Stimulated activated CD4-positive, alpha-beta T cell treated with anti-CD3 and anti-CD28 coated beads, Interleukin-4, amount 100 ng/mL, for 1 hour (primary cell): ENCODE measurements around the gene SLC1A3.
"Not testable (repeated sequence)": the region's sequence is repeated elsewhere in the genome, so short reads cannot be mapped to it uniquely, and the experiment has no call there.

Experiments used
- DNase-seq: peaks from one replicate; pipeline ENCODE4 v3.0.0-alpha.2; 2020

SLC1A3 gene

DNA sequence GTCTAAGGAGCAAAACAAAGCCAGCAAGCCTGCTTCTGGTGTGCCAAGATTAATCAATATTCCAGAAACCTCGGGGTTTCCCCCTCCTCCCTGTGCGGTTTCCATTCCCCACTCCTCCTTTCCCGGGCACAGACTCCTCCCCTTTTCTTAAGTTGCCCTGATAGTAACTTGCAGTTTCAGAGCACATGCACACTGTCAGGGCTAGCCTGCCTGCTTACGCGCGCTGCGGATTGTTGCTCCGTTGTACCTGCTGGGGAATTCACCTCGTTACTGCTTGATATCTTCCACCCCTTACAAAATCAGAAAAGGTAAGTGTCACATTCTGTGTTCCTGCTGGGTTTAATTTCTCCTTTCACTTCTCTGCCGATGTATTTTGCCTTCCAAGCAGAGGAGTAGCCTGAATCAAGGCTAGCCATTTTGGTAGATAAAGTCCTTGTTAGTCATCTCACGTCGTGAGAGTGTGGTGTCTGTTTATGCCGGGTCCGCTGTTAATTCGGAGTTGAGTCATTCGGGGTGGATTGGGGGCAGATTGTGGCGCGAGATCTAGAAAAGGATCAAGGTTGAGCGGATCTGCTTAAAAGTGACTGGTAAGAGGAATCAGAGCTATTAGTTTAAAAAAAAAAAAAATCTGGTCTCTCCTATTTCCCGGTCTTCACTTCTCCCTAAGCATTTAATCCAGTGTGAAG lies at the start of gene SLC1A3:
TSS of gene SLC1A3 (plus strand) at position 179 of the 686 bp plus-strand sequence. CDS start 1,818 bp downstream, outside the sequence.
- DNase-seq, result peak; percentile 16

DNA sequence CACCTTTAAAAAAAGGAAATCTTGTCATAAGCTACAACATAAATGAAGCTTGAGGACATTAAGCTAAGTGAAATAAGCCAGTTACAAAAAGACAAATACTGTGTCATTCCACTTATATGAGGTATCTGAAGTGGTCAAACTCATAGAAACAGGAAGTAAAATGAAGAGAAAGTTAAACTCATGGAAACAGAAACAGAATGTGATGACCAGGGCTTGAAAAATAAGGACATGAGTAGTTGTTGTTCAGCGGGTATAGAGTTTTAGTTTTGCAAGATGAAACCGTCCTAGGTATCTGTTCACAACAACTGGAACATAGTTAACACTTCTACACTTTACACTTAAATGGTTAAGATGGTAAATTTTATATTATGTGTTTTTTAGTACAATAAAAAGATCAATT lies 47.8 kb upstream of the SLC1A3 start:
- DNase-seq, result no peak

DNA sequence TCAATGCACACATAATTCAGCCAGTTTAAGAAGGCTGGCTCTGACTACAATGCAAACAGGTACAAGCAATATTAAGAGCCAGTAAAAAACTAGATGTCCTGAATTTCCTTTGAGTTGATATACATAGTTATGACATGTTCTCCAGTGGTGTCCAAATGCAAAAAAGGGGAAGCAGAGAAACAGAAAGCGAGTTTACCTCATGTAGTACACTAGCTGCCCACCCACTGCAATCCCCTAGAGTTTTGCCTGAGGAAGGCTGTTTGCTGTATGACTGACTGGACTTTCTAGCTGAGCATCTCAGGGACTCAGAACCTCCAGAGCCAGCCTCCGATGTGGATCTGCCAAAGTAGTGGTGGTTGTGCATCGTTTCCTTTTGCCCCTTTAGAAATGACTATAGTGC lies 44.8 kb upstream of the SLC1A3 start:
- DNase-seq, result no peak

DNA sequence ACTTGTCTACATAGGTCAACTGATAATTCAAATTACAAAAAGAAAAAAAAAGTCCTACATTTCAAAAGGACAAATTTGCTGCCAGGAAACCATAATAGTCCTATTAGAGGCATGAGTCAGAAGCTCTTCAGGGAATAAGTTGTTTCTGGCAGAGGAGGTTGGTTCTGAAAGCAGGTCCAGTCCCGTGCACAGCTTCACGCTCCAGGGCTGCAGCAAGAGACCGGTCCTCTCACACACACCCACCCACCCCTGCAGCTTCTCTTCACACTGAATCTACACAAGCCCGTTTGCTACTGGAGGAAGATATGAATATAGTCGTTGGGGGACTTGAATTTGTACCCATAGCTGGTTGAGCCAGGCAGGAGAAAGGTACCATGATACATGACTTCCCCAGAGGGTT lies 36.9 kb upstream of the SLC1A3 start:
- DNase-seq, result no peak

DNA sequence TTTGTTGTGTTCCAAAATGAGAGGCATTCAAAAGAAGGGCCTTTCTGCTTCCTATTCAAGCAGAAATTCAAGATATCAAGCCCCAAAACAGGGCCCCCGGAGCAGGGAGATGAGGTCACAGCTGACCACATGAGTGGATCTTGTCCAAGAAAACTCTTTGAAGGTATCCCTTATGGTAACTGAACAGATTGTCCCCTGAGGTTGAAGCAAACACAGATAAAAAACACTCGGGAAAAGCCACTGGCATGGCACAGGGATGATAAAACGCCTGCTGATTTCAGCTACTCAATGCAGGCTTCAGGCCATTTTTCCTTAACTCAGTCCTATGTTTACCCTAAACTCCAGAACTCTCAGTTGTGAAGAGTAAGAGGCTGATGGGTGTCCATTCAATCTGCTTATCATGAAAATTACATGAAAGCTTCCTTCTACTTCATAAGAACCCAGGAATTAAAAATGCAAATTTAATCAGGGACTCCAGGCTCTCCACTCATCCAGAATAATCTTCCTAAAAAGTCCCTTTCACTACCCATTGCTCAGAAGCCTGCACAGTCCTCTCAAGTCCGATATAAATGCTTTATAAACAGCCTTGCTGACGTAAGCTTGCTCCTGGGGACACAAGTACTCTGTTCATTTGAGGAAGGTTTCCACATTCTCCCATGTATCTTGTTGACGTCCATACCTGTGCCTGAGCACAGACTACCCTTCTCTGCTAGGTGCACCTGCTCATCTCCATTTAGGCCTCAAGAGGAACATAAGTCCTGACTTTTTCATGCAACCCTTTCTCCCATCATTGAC lies 35.9 kb upstream of the SLC1A3 start:
- no peak for DNase-seq

DNA sequence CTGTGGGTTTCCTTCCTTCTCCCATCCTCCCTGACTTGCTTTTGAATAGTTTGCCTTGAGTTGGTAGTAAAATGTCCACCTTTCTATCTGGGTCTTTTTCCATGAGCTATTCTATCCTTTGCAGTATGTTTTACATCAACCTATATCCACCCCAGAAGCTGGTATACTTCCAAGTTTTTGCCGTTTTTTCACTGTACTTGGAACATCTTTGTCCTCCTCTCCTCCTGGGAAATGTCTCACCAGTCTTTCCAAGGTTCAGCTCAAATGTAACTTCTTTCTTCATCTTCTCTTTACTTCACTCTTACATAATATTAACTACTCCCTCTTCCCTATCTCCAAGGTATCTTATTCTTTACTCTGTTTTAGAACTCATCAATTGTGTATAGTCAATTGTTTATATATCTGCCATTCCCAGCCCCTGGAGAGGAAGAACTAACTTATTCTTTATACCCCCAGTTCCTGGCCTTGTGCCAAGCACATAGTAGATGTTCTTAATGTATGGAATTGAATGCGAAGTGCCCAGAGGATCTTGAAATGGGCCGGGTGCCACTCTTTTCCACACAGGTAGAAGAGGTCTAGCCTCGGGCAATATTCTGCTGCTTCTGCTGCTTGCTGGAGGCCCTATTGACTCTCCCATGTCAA lies 34.9 kb upstream of the SLC1A3 start:
- no peak for DNase-seq

DNA sequence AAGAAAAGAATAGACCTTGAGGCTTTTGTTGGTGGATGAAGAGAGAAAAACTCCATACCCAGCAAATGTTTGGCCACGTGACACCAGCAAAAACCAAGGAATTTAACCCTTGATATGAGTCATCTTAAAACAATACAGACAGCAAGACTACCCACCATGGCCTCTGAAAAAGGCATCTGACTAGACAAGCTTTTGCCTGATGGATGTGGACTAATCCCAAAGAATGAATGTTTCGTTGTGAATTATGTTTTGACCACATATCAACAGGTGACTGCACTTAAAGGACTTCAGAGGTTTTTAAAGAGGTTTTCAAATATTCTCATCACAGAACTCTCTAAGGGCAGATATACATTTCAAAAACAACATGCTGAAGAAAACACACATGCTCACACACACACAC lies 33.0 kb upstream of the SLC1A3 start:
- no peak for DNase-seq

DNA sequence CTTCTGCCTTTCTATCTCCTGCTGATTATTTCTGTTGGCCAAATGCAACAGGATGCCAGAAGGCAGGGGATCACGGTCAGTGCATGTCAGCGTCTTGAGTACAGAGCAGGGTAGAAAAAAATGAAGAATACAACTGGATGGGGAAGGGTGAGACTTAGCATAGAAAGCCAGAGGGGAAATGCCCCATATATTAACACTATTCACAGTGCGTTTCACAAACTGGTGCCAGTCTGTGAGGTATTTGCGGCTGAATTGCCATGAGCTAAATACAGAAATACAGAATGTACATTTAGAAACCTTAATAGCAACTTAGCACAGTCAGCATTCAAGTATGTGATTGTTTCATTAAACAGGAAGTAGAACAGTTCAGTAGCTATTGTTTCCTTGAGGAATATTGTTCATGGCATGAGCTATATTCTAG lies 31.0 kb upstream of the SLC1A3 start:
- DNase-seq, result no peak

DNA sequence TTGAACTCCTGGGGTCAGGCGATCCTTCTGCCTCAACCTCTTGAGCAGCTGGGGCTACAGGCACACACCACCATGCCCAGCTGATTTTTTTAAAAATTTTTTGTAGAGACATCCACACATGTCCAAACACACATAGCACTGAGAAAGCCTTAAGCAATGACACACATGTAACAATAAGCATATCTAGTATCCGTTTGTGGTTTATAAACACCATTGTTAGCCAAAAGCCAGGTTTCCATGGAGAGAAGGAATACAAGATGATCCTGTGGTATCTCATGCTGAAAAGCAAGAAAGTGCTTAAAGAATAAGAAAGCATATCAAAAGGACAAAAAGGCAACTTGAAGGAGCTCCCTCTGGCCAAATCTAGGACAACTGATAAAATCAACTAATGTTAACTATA lies 29.7 kb upstream of the SLC1A3 start:
- DNase-seq, result no peak

DNA sequence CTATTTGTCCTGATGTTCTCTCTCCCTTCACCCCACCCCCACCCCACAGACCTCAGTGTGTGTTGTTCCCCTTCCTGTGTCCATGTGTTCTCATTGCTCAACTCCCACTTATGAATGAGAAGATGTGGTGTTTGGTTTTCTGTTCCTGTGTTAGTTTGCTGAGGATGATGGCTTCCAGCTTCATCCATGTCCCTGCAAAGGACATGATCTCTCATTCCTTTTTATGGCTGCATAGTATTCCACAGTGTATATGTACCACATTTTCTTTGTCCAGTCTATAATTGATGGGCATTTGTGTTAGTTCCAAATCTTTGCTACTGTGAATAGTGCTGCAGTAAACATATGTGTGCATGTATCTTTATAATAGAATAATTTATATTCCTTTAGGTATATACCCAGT lies 26.5 kb upstream of the SLC1A3 start:
- DNase-seq, result not testable (repeated sequence)

DNA sequence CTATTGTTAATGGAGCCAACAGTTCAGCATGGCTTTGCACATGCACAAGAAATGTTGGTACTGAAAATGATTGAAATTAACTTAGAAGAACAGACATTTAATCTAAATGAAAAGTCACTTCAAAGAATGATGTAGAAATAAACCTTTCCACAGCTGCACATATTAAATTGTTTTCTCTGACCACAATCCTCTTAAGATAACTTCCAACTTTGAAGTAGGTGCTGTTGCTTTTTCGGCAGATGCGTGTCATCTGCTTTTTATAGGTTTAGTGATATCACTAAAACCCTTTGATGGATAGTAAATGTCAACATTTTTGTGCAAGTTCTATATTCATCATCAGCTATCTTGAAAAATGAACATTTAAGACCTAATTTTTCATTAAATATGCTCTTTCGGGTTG lies 25.3 kb upstream of the SLC1A3 start:
- no peak for DNase-seq

DNA sequence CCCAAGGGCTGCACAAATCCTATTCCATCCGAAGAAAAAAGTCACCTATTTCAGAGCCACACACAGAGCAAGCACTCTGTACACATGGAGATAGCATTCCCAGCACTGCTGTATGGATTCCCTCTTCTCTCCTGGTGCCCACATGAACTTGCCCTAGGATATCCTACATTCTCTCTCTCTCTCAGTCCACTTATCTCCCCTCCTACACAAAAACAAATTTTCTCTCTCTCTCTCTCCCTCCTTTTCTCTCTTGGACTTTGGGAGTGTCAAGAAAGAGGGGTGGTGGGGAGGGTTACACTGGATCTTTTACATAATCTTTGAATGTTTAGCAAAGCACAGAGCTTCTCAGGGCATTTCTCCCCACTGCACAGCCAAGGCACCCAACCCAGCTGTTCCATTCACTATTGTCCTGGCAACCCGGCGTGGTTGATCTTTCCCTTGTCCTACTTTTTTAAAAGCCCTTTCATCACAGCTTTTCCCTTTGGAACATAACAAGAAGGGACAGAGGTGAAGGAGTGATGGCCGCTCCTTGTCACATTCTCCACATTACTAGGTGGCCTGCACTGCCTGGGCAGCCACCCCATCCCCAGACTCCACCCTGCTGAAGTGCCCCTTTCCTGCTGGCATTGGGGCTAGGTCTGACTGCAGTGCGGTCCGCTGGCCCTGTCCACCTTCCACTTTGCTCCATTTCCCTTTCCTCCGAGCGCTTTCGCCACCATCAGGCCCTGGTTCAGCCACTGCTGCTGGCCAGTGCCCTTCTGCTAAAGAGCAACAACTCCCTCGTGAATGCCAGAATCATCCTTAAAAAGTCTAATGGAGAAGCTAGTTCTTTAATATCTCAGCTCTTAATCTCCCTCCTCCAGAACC lies 22.2 kb upstream of the SLC1A3 start:
- no peak for DNase-seq

DNA sequence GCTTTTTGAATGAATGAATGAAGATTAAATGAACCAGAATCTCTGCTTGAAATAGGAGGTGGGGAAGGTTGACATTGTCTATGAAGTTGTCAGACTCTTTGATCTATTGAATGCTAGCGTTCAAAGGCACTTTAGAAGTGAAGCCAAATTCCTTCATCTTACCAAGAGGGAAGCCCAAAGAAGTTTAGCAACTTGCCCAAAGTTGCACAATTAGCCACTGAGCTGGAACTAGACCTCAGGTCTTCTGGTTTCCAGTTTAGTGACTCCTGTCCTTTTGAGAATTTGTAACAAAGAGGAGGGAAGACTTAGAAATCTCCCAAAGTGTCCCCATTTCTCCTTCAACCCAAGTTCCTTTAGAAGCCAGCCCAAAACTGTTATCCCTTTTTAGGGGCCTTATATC lies 20.7 kb upstream of the SLC1A3 start:
- DNase-seq, result no peak

DNA sequence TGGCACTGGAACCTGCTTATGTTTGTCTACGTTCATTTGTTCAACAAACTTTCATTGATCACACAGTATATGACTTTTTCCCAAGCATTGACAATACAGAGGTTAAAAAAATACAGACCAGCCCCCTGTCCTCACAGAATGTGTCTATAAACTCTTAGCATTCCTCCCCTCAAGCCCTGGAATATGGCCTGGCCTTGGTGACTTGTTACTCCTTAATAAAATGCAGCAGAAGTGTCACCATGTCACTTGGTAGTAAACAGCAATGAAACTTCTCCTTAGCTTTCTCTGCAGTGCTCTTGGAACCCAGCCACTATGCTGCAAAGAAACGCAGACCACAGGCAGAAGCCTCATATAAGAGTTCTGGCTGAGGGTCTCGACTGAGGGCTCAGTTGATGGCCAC lies 19.1 kb upstream of the SLC1A3 start:
- DNase-seq, result no peak

DNA sequence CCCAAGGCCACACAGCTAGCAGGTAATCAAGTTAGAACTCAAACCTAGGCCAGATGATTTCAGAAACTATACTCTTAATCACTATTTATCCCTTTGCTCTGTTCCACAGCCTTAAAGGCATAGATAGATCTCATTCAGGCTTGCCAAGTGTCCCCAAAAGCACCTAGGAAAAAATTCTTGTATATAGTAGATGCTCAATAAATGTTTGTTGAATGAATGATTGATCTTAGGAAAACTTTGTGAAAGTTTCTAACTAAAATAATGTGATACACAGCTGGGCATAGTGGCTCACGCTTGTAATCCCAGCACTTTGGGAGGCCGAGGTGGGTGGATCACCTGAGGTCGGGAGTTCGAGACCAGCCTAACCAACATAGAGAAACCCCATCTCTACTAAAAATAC lies 16.7 kb upstream of the SLC1A3 start:
- DNase-seq, result not testable (repeated sequence)

DNA sequence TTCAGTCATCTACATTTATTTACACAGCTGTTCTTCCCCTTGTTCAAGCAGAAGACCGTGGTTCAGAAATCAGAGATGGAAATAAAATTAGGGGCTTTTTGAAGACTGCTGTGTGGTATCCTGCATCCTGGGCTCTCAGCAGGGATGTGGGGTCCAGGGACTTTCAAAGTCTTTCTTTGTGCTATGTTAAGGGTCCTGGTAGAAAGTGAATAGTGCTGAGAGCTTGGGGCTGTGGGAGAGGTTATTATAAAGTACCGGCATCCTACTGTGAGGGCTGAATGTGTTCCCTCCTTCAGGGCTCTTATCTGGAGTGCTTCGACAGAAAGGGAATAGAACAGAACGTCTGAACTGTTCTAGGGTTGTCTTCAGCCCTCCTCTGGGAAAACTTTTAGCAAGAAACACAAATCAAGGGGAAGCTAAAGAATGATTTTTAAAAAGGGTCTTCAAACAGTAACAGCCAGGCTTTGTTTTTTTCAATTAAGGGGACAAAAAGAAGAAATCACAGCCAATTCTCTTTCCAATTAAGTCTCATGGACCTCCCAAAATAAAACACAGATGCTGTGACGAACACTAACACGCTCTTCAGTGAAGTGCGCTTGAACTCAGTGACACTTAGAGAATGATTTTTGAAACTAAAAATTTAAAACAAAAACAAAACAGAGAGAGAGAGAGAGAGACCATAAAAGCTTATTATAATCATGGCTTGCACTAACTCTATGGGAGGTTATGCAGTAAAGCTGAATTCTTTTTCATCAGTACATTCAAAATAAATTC lies 15.7 kb upstream of the SLC1A3 start:
- no peak for DNase-seq

DNA sequence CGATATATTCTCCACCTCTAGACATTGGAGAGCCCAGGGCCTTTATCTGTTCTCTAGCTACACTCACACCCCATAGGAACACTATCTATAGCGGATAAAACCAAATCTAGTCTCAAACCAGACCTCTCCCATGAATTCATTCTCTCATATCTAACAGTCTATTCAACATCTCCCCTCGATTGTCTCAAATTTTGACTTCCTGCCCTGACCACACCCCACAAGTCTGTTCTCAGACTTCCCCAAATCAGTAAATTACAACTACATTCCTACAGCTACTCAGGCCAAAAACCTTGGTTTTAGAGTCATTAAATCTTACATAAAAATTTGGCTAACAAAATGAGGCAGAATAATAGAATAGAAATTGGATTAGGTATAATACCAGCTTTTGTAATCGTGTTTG lies 12.5 kb upstream of the SLC1A3 start:
- DNase-seq, result no peak

DNA sequence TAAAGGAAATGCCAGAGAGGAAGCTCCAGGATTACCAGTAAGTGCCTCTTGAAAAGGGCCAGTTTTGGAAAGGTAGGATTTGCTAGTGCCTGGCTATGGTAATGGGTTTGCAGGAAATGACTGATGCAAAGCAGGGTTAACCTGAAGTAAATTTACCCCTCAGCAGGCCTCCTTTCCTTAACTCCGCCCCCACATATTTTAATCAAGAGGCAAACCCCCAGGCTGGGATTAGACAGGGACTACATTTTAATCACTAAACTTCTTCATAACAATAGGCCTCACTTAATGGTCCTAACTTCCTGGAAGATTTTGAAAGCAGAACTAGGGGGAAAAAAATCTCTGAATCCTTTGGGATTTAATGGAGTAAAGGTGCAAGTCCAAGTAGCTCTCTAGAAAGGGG lies 10.2 kb upstream of the SLC1A3 start:
- DNase-seq, result no peak

DNA sequence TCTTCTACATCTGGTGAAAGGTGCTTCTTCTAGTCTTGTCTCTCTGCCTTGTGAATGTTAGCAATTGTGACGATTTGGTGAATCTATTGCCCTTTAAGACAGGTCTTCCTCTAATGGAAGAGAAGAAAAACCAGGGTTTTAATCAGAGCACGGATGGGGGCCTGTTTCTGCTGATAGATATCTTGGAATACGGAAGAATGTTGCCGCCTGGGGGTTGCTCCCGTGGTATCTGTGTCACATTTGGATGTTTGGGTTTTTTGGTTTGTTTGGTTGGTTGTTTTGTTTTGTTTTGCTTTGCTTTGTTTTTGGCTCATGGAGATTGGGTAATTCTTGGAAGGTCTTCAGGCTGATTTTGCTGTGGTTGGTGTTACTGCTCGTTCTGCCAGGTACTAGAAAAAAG lies 9.7 kb upstream of the SLC1A3 start:
- no peak for DNase-seq

DNA sequence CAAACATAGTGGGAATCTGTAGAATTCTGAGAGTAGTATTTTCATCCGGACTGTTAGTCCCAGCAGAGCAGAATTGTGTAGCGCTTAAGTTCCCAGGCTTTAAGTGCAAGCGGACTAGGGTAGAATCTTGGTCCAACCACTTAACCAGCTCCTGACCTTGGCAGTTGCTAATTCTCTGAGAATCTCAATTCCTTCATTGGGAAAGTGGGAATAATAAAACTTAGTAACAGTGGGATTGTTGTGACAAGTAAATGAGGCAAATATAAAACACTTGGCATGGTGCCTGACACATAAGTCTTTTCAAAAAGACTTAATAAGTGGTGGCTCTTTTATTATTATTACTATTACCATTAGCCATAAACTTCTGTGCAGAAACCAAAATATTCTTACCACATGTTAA lies 8.4 kb upstream of the SLC1A3 start:
- DNase-seq, result no peak

DNA sequence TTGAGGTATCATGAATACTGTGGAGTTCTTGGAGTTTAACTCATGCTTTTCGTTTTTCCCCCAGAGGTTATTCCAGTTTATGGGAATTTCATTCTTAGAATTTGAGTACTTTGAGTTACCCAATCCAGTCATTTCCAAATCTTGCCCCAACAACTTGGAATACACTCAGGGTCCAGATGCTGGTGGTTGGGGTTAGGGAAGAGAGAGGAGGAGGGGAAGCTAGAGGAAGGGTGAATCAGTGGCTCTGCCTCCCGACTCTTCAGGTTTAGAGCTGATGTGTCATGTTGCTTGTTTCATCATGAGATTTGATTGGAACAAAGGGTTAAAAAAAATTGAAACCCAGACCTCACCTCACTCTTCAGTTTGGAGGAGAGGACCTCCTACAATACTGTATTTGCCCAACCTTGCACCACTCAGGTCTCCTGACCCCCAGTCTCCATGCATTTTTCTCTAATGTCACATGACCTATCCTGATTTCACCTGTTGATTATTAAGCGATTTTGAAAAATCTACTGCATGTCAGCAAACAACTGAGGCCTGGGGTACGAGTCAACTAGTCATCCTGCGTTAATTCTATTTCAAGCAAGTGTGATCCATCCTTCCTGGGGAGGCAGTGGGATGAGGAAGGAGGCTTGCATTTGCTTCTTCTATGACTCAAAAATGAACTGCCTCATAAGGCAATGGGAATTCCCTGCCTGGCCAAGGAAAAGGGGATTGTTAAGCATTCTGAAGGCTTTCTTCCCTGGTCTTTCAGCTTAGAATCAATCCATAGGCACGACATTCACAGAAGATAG lies 6.2 kb upstream of the SLC1A3 start:
- DNase-seq, result no peak
